Activated CD4-positive, alpha-beta T cell treated with anti-CD3 and anti-CD28 coated beads for 36 hours (primary cell): ENCODE measurements around the gene FGFR3. TPM values are rescaled to one million over a fixed set of nuclear protein-coding genes. Genes with fewer than 3 reads are reported as not detected.

ENCODE experiments used
- ATAC-seq: fragments of 200-7000 bp; cut with Tn5 transposase; one replicate; pipeline ENCODE4 v1.10.0; 2021; ENCODE audit warnings: mild to moderate bottlenecking, moderate library complexity
- CTCF ChIA-PET: fragments of 350-600 bp; sonication (Branson Sonifier 250); formaldehyde crosslinking; loops from one replicate; lab custom pipeline; 2021; ENCODE audit warnings: antibody characterized with exemption; lab: Charles Lee
- POLR2A ChIA-PET: fragments of 350-600 bp; sonication (Branson Sonifier 250); formaldehyde crosslinking; loops from one replicate; lab custom pipeline; 2021; ENCODE audit warnings: antibody characterized with exemption, inconsistent platforms; lab: Charles Lee
- DNase-seq: peaks from one replicate; pipeline ENCODE4 v3.0.0-alpha.2; 2020
- H3K27ac Mint-ChIP-seq: one replicate; pipeline ENCODE4 v1.8.0; 2021; ENCODE audit warnings: mixed read lengths
- H3K27me3 Mint-ChIP-seq: one replicate; pipeline ENCODE4 v1.8.0; 2021; ENCODE audit warnings: mixed read lengths
- H3K36me3 Mint-ChIP-seq: one replicate; pipeline ENCODE4 v1.8.0; 2021; ENCODE audit warnings: low read depth, mixed read lengths
- H3K4me1 Mint-ChIP-seq: one replicate; pipeline ENCODE4 v1.8.0; 2021; ENCODE audit warnings: mixed read lengths
- H3K4me3 Mint-ChIP-seq: one replicate; pipeline ENCODE4 v1.8.0; 2021; ENCODE audit warnings: mild to moderate bottlenecking, moderate library complexity, mixed read lengths
- H3K9me3 Mint-ChIP-seq: one replicate; pipeline ENCODE4 v1.8.0; 2021; ENCODE audit warnings: low read depth, mixed read lengths
- intact Hi-C, 2 experiments: fragments of 100-400 bp; cut with DNase I in 1 of 2; cut with micrococcal nuclease in 1 of 2; formaldehyde crosslinking; loops; one replicate each; pipeline versions ENCODE4 v1.14.2 to v1.15.1; 2022 to 2024; cut with DNase I, micrococcal nuclease
- total RNA-seq, 2 experiments: library from RNA; stranded (reverse); gene quantifications; one replicate each; pipeline ENCODE4 v1.2.3, GENCODE V29; 2021

FGFR3 gene
- total RNA-seq, 2 experiments from 2014 or later: 0.11 TPM; not detected in 1

DNA sequence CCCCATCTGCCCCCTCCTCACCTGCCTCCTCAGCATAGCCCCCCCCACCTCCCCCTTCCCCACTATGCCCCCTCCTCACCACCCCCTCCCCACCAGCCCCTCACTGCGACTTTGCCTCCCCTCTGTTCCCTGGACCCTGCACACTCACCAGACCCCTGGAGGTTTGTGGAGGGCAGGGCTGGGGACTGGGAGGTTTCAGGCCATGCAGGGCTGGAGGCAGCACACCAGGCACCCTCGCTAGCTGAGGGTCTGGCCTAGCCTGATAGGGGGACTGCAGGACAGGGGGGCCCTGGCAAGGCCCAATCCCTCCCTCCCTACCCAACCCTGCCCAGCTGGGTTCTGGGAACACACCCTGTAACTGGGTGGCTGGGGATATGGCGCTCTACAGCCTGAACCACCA lies 43.7 kb upstream of the FGFR3 start:
- POLR2A ChIA-PET: no interaction called here
- ATAC-seq (no peak), DNase-seq (no peak)
- H3K9me3 Mint-ChIP-seq: no peaks in the 10 kb centered on the region
- H3K27me3 Mint-ChIP-seq: no peaks in the 10 kb centered on the region
- CTCF ChIA-PET: interaction anchor here (6.3 kb wide), 1 partner anchor 60 kb away, joined by 104 read pairs; no protein-coding TSS in a partner anchor
- H3K27ac Mint-ChIP-seq: no peak overlapping the region
- peaks cover 6% of the 10 kb centered on the region for H3K36me3 Mint-ChIP-seq
- intact Hi-C loops: loop anchor here (5.0 to 10.0 kb wide), 2 partner anchors 43 to 145 kb away; partner anchors contain the start of gene FGFR3 (in 1 of the 2)
- H3K4me3 Mint-ChIP-seq: no peak overlapping the region
- peaks cover 4% of the 10 kb centered on the region for H3K4me1 Mint-ChIP-seq

- no peak for DNase-seq
- Mint-ChIP-seq H3K27me3 (no peaks in the 10 kb centered on the region), H3K4me3 (no peak overlapping the region), H3K27ac (no peak overlapping the region), H3K9me3 (no peaks in the 10 kb centered on the region), H3K36me3 (peaks cover 4% of the 10 kb centered on the region), H3K4me1 (peaks cover 4% of the 10 kb centered on the region)
- intact Hi-C loops: loop anchor here (5.0 to 10.0 kb wide), 2 partner anchors 42 to 145 kb away; partner anchors contain the start of gene FGFR3 (in 1 of the 2)
- ChIA-PET POLR2A (no interaction called here), CTCF (interaction anchor here (6.3 kb wide), 1 partner anchor 59 kb away, joined by 104 read pairs; no protein-coding TSS in a partner anchor)
- no peak for ATAC-seq
Measured at GRCh38 chr4:1749826-1750225, 43.3 kb upstream of the FGFR3 start.

DNA sequence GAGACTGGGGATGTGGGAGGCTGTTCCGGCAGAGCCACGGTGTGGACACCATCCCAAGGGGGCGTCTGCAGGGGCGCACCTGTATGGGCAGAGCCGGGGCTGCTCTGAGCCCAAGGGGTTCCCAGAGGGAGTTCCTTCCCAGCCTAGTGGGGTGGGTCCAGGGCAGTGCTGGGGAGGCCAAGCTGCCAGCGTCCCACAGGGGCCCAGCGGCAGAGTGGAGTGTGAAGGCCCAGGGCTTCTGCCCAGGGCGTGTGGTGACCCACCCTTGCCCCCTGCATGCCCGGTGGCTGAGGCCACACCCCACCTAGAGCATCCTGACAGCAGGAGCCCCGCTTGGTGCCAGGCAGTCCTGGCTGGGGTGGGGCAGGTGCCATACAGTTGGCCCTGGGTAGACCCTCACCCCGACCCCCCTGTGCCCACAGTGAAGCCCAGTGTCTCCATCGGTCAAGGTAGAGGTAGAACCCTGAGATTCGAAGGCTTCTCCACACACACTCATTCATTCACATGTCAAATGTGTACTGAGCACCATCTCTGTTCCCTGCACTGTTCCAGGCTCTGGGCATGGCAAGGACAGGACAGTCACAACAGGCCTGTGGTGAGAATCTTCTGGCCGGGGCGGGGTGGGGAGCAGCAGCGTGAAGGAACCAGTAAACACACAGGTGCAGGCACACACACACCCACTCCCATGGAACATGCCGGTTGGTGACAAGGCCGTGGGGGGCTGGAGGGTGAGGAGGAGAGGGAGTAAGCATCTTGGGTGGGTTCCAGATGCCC lies 42.5 kb upstream of the FGFR3 start:
- intact Hi-C loops: no loop called here
- no peaks in the 10 kb centered on the region for H3K27me3 Mint-ChIP-seq
- no peak overlapping the region for H3K4me3 Mint-ChIP-seq
- H3K9me3 Mint-ChIP-seq: no peaks in the 10 kb centered on the region
- no peak overlapping the region for H3K27ac Mint-ChIP-seq
- ATAC-seq: no peak
- H3K36me3 Mint-ChIP-seq: no peaks in the 10 kb centered on the region
- no peak for DNase-seq
- ChIA-PET POLR2A (interaction anchor here (0.6 kb wide), 2 partner anchors 46 to 237 kb away, joined by 3 read pairs; no protein-coding TSS in a partner anchor), CTCF (no interaction called here)
- H3K4me1 Mint-ChIP-seq: peaks cover 4% of the 10 kb centered on the region

- ATAC-seq (no peak), DNase-seq (no peak)
- ChIA-PET POLR2A (interaction anchor here (0.6 kb wide), 2 partner anchors 47 to 236 kb away, joined by 3 read pairs; no protein-coding TSS in a partner anchor), CTCF (interaction anchor here (1.0 to 2.1 kb wide), 5 partner anchors 14 to 147 kb away, joined by 3 to 8 read pairs (median 4); no protein-coding TSS in a partner anchor)
- Mint-ChIP-seq H3K27me3 (no peaks in the 10 kb centered on the region), H3K27ac (no peak overlapping the region), H3K36me3 (no peaks in the 10 kb centered on the region), H3K9me3 (no peaks in the 10 kb centered on the region), H3K4me3 (no peak overlapping the region), H3K4me1 (peaks cover 4% of the 10 kb centered on the region)
- intact Hi-C loops: no loop called here
Measured at GRCh38 chr4:1751155-1751918, 41.8 kb upstream of the FGFR3 start.

DNA sequence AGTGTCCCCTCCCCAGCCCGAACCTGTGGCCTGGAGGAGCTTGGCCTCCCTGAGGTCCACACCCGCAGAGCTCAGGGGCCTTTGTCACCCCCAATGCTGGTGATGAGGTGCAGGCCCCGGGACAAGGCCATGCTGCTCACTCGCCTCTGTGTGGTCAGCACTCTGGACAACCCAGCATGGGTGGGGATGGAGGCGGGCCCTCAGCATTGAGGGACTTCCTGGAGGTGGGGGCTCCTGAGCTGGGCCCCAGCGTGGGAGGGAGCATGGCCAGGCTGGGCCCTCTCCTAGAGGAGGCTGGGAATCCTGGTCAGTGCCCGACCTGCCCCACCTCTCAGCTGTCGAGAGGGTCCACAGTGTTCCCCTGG lies 41.2 kb upstream of the FGFR3 start:
- Mint-ChIP-seq H3K9me3 (no peaks in the 10 kb centered on the region), H3K4me3 (no peak overlapping the region), H3K36me3 (no peaks in the 10 kb centered on the region), H3K27me3 (no peaks in the 10 kb centered on the region), H3K27ac (no peak overlapping the region), H3K4me1 (peaks cover 4% of the 10 kb centered on the region)
- DNase-seq: no peak
- ChIA-PET POLR2A (no interaction called here), CTCF (interaction anchor here (1.0 to 2.1 kb wide), 5 partner anchors 14 to 147 kb away, joined by 3 to 8 read pairs (median 4); no protein-coding TSS in a partner anchor)
- ATAC-seq: no peak
- intact Hi-C loops: no loop called here

DNA sequence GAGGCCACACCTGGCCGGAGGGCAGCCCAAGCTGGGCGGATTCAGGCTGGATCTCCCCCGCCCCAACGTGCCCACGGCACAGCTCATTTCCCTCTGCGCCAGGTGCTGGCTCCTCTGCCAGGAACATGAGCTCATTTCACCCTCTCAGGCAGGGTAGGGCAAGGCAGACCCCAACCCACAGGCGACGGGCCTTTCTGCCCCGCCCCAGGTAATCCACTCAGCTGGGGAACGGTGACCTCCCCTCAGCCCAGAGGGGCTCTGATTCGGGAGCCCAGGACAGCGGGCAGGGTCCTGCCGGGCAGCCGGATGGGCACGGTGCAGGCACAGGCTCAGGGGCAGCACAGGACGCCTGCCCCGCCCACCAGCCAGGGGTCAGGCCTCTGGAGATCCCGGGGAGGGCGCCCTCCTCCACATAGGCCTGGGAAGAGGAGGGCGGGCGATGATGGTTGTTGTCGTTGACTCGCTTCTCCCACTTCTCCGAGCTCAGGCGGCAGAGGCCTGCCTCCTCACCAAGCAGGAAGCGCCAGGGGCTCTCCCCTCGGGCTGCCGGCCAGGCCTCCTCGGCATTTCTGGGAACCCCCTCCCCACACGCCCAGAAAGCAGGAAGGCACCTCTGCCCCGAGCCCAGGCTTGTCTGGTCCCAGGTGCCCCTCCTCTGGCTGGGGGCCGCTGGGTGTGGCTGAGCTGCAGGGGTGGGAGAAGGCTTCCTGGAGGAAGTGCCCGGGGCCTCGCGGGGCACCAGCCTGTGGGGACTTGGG lies 40.6 kb upstream of the FGFR3 start:
- ATAC-seq (peak; percentile 74), DNase-seq (peak; percentile 82)
- Mint-ChIP-seq H3K36me3 (no peaks in the 10 kb centered on the region), H3K27ac (no peak overlapping the region), H3K4me1 (peaks cover 4% of the 10 kb centered on the region), H3K9me3 (no peaks in the 10 kb centered on the region), H3K27me3 (no peaks in the 10 kb centered on the region), H3K4me3 (no peak overlapping the region)
- intact Hi-C loops: no loop called here
- ChIA-PET POLR2A (no interaction called here), CTCF (interaction anchor here (0.9 to 2.1 kb wide), 7 partner anchors 13 to 146 kb away, joined by 3 to 8 read pairs (median 4); no protein-coding TSS in a partner anchor)

GRCh38 chr4:1753294-1753696 lies 39.8 kb upstream of the FGFR3 start:
- Mint-ChIP-seq H3K4me1 (peaks cover 4% of the 10 kb centered on the region), H3K36me3 (no peaks in the 10 kb centered on the region), H3K27me3 (no peaks in the 10 kb centered on the region), H3K4me3 (no peak overlapping the region), H3K27ac (no peak overlapping the region), H3K9me3 (no peaks in the 10 kb centered on the region)
- DNase-seq: no peak
- ChIA-PET POLR2A (no interaction called here), CTCF (interaction anchor here (0.9 to 1.7 kb wide), 2 partner anchors 15 to 147 kb away, joined by 3 to 4 read pairs; no protein-coding TSS in a partner anchor)
- intact Hi-C loops: no loop called here
- ATAC-seq: no peak

GRCh38 chr4:1753697-1754311 lies 39.3 kb upstream of the FGFR3 start:
- no peaks in the 10 kb centered on the region for H3K27me3 Mint-ChIP-seq
- H3K36me3 Mint-ChIP-seq: no peaks in the 10 kb centered on the region
- no peak for ATAC-seq

DNA sequence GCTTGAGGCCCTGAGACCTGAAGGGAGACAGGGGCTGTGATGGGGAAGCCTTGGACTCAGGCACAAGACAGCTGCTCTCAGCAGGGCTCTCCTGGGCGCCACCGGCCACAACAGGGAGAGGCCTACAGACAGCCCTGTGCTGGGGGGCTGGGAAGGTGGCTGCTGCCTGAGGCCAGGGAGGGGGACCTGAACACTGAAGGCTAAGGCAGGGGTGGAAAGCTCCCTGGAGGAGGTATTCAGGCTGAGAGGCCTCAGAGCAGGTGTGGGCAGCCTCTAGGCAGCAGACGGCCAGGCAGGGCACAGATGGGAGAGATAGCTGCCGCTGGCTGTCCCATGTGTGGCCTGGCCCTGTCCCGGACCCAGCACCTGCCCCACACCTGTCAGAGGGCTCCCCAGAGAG lies 38.8 kb upstream of the FGFR3 start:
- POLR2A ChIA-PET: no interaction called here
- peaks cover 4% of the 10 kb centered on the region for H3K4me1 Mint-ChIP-seq
- H3K27ac Mint-ChIP-seq: no peak overlapping the region
- DNase-seq (no peak), ATAC-seq (no peak)
- H3K27me3 Mint-ChIP-seq: no peaks in the 10 kb centered on the region
- H3K9me3 Mint-ChIP-seq: no peaks in the 10 kb centered on the region
- no peaks in the 10 kb centered on the region for H3K36me3 Mint-ChIP-seq
- intact Hi-C loops: no loop called here
- H3K4me3 Mint-ChIP-seq: no peak overlapping the region
- CTCF ChIA-PET: interaction anchor here (0.6 to 1.7 kb wide), 3 partner anchors 56 to 259 kb away, joined by 3 to 4 read pairs (median 3); no protein-coding TSS in a partner anchor

More at GRCh38 chr4:1753697-1754311, 39.3 kb upstream of the FGFR3 start:
- no peaks in the 10 kb centered on the region for H3K9me3 Mint-ChIP-seq
- POLR2A ChIA-PET: no interaction called here
- H3K4me1 Mint-ChIP-seq: peaks cover 4% of the 10 kb centered on the region
- no peak overlapping the region for H3K4me3 Mint-ChIP-seq
- intact Hi-C loops: no loop called here
- CTCF ChIA-PET: interaction anchor here (0.6 to 1.7 kb wide), 3 partner anchors 57 to 260 kb away, joined by 3 to 4 read pairs (median 3); no protein-coding TSS in a partner anchor
- no peak for DNase-seq
- no peak overlapping the region for H3K27ac Mint-ChIP-seq

GRCh38 chr4:1755297-1755696 lies 37.8 kb upstream of the FGFR3 start:
- no peaks in the 10 kb centered on the region for H3K27me3 Mint-ChIP-seq
- no peaks in the 10 kb centered on the region for H3K36me3 Mint-ChIP-seq
- H3K4me1 Mint-ChIP-seq: peaks cover 4% of the 10 kb centered on the region
- ATAC-seq (no peak), DNase-seq (no peak)
- H3K27ac Mint-ChIP-seq: no peak overlapping the region
- H3K9me3 Mint-ChIP-seq: no peaks in the 10 kb centered on the region
- ChIA-PET POLR2A (no interaction called here), CTCF (interaction anchor here (0.8 to 1.1 kb wide), 2 partner anchors 10 to 54 kb away, joined by 4 read pairs; no protein-coding TSS in a partner anchor)
- H3K4me3 Mint-ChIP-seq: no peak overlapping the region
- intact Hi-C loops: no loop called here
